ENCODE results near the gene SOX8. TPM values are rescaled to one million over a fixed set of nuclear protein-coding genes. Genes with fewer than 3 reads are reported as not detected.

Gene SOX8
- total RNA-seq, 1 experiment from 2014 or later = 5.2 TPM

DNA sequence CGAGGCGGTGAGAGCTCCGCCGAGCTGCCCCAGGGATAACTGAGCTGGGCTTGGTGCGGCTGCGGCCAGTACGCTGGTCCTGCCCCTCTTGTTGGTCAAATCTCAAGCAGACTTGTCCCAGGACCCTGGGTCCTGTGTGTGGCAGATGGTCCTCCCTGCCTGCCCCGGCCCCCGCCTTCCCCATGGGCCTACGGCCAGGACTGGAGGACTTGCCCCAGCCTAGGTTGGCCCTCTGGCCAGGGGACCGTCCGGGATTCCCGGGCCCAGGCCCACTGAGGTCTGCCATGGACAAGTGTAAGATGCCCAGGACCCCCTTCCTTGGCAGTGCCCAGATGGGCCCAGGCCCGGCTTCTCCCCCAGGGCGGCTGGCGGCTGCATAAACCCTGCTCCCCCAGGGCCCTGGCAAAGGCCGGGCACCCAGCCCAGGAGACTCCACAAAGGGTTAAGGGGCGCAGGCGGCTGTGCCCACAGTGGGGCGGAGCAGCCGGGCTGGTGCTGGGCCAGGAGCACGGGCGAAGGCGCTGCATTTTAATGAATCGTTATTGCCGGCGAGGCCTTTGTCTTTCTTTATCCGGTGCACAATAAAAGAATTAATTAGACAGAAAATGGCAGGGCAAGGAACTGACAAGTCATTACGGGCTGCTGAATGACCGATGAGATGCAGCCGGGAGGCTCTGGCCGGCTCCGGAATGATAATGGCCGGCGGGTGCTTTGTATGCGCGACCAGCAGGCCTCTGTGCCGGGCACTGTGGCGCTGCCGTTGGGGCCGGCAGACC lies 9.1 kb downstream of the SOX8 start:
- intact Hi-C loops (cut with micrococcal nuclease) = no loop called here
- no peak for ATAC-seq

More for the DNA sequence above, 9.1 kb downstream of the SOX8 start:
- no peak overlapping the region for H3K4me3 ChIP-seq (replicated peaks in 1 of 2; ENCODE audit: low read depth in 1 of 2, low read length in 2 of 2)
- H3K9me3 ChIP-seq (ENCODE audit: control insufficient read depth in 1 of 2, insufficient read depth in 1 of 2, low read depth in 1 of 2, low read length in 2 of 2) = no peaks in the 10 kb centered on the region
- ChIA-PET RAD21 (ENCODE audit: low non-redundant PET in 1 of 2, low total read pairs in 2 of 2, uncharacterized antibody in 2 of 2, unreplicated experiment in 2 of 2) (no interaction called here), CTCF (interaction anchor here (1.0 kb wide), 1 partner anchor 10 kb away, joined by 4 read pairs; no protein-coding TSS in a partner anchor), POLR2A (no interaction called here)
- peaks cover 10% of the 10 kb centered on the region; the same call in 1 of the 2 replicates for H3K27me3 ChIP-seq (ENCODE audit: insufficient read depth, low read length)
- no peaks in the 10 kb centered on the region for H3K9me2 ChIP-seq (ENCODE audit: insufficient read depth)
- H4K20me1 ChIP-seq (ENCODE audit: insufficient read depth) = no peaks in the 10 kb centered on the region
- H2AFZ ChIP-seq (ENCODE audit: low read depth, low read length, poor library complexity, severe bottlenecking) = no peak overlapping the region
- H3K9ac ChIP-seq (ENCODE audit: low read length) = no peak overlapping the region
- no peak for DNase-seq (ENCODE audit: low read depth, low spot score)
- BruUV-seq (replicated peaks) = no TSS peak
- TF ChIP-seq, protein P1, sequence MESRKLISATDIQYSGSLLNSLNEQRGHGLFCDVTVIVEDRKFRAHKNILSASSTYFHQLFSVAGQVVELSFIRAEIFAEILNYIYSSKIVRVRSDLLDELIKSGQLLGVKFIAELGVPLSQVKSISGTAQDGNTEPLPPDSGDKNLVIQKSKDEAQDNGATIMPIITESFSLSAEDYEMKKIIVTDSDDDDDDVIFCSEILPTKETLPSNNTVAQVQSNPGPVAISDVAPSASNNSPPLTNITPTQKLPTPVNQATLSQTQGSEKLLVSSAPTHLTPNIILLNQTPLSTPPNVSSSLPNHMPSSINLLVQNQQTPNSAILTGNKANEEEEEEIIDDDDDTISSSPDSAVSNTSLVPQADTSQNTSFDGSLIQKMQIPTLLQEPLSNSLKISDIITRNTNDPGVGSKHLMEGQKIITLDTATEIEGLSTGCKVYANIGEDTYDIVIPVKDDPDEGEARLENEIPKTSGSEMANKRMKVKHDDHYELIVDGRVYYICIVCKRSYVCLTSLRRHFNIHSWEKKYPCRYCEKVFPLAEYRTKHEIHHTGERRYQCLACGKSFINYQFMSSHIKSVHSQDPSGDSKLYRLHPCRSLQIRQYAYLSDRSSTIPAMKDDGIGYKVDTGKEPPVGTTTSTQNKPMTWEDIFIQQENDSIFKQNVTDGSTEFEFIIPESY (IDR thresholded peaks at IDR 0.05; ENCODE audit: extremely low read depth, insufficient replicate concordance, low read length) = no peak
- no peak for TF ChIP-seq ELF1 (IDR thresholded peaks at IDR 0.05; ENCODE audit: borderline replicate concordance, low read depth)
- TF ChIP-seq ZFX (IDR thresholded peaks at IDR 0.05) = no peak
- no peak for TF ChIP-seq MAX (IDR thresholded peaks at IDR 0.05)
- TF ChIP-seq POLR2A (IDR thresholded peaks at IDR 0.05; ENCODE audit: borderline replicate concordance, extremely low read depth, insufficient read depth, insufficient read length) = no peak
- no peak for TF ChIP-seq TCF7L2 (IDR thresholded peaks at IDR 0.05; ENCODE audit: borderline replicate concordance, extremely low read depth, insufficient read depth, insufficient read length)
- no peak for TF ChIP-seq SRF (IDR thresholded peaks at IDR 0.05; ENCODE audit: low read depth)
- no peak for TF ChIP-seq FOSL1 (IDR thresholded peaks at IDR 0.05; ENCODE audit: low read depth)
- TF ChIP-seq CEBPB (IDR thresholded peaks at IDR 0.05; ENCODE audit: low read depth) = no peak
- H3K4me2 ChIP-seq (ENCODE audit: low read length) = no peak overlapping the region
- H3K4me1 ChIP-seq (ENCODE audit: control insufficient read depth in 1 of 2, insufficient read depth in 2 of 2, low read length in 2 of 2) = peaks cover 0 to 9% of the 10 kb centered on the region in 2 experiments; a peak in 1 of 4 replicates
- H3K36me3 ChIP-seq (ENCODE audit: control insufficient read depth in 1 of 2, insufficient read depth in 2 of 2, low read length in 2 of 2) = no peaks in the 10 kb centered on the region
- no peak overlapping the region for H3K27ac ChIP-seq (ENCODE audit: low read depth, low read length)
- H3K79me2 ChIP-seq (ENCODE audit: insufficient read depth, low read length) = no peaks in the 10 kb centered on the region
